HUES6 (cell line): ENCODE data around the gene ZFYVE27.
A peak's percentile ranks its signal among the peaks of the same experiment; 100 is the strongest.
"Not testable (repeated sequence)": the region's sequence is repeated elsewhere in the genome, so short reads cannot be mapped to it uniquely, and the experiment has no call there.

Source experiments
- H3K27ac ChIP-seq: 2 replicates; pipeline ENCODE4 v1.7.0; 2013; ENCODE audit warnings: low read depth, mild to moderate bottlenecking, low read length, inconsistent platforms
- H3K27me3 ChIP-seq: 2 replicates; pipeline ENCODE4 v1.6.1; 2013; ENCODE audit warnings: low read length; ENCODE audit not compliant: control insufficient read depth, insufficient read depth
- H3K36me3 ChIP-seq: 2 replicates; pipeline ENCODE4 v1.6.1; 2013; ENCODE audit warnings: low read length; ENCODE audit not compliant: control insufficient read depth, insufficient read depth
- H3K4me1 ChIP-seq: 2 replicates; pipeline ENCODE4 v1.6.1; 2013; ENCODE audit warnings: low read length; ENCODE audit not compliant: control insufficient read depth, insufficient read depth
- H3K4me3 ChIP-seq: 2 replicates; pipeline ENCODE4 v1.5.1; 2013; ENCODE audit warnings: low read depth, low read length
- H3K9ac ChIP-seq: one replicate; pipeline ENCODE4 v1.6.1; 2013; ENCODE audit warnings: mild to moderate bottlenecking, low read length
- H3K9me3 ChIP-seq: 2 replicates; pipeline ENCODE4 v1.6.1; 2013; ENCODE audit warnings: low read depth, low read length; ENCODE audit not compliant: control insufficient read depth, insufficient read depth

The ZFYVE27 gene

DNA sequence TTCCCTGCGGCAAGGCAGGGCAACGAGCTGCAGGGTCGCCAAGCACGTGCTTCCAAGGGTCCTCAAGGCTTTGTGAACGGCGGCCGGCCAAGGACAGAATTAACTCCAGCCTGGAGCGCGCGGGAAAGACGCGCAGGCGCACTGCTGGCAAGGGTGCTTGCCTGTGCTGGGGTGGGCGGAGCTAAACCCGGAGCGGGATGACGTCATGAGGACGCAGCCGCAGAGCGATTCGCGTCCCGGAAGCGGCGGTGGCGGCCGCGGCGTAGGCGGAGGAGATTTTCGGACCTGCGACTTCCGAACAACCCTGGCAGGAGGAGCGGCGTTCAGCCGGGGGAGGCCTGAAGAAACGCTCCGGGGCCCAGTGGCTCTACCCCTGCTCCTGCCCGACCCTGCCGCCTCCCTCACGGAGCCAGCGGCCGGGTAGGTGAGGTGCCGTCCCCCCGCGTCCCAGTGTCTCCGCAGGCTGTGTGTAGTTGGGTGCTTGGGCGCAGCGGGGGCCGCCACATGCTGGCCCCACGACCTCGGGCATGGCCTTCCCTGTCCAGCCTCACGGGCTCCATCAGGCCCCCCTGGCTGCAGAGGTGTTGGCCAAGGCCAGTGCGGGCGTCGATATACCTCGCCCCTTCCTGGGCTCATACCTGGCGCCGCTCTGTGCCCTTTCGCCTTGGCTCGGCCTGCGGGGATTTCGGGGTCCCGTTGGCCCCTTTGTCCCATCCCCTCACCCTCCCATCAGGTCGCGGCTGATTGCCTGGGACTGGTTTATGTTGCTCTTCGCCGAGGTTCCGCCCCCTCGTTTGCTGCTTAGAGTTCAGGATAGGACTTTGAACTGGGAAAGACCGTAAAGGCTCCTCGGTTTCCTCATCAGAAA lies at the start of gene ZFYVE27:
TSS of gene ZFYVE27 (plus strand) at position 227 of the 868 bp plus-strand sequence. CDS start 1,350 bp downstream, outside the sequence.
- peaks cover 20% of the 10 kb centered on the region for H3K36me3 ChIP-seq
- H3K27me3 ChIP-seq: peaks cover 23% of the 10 kb centered on the region
- 0 out of 2 replicates have a peak within 1 kb of the TSS, but pooled peaks have one; percentile 66 for H3K27ac ChIP-seq
- peaks cover 3% of the 10 kb centered on the region for H3K4me1 ChIP-seq
- H3K9me3 ChIP-seq: peaks cover 6% of the 10 kb centered on the region
- H3K9ac ChIP-seq: peak within 1 kb of the TSS; percentile 87
- H3K4me3 ChIP-seq: peak within 1 kb of the TSS; percentile 87

DNA sequence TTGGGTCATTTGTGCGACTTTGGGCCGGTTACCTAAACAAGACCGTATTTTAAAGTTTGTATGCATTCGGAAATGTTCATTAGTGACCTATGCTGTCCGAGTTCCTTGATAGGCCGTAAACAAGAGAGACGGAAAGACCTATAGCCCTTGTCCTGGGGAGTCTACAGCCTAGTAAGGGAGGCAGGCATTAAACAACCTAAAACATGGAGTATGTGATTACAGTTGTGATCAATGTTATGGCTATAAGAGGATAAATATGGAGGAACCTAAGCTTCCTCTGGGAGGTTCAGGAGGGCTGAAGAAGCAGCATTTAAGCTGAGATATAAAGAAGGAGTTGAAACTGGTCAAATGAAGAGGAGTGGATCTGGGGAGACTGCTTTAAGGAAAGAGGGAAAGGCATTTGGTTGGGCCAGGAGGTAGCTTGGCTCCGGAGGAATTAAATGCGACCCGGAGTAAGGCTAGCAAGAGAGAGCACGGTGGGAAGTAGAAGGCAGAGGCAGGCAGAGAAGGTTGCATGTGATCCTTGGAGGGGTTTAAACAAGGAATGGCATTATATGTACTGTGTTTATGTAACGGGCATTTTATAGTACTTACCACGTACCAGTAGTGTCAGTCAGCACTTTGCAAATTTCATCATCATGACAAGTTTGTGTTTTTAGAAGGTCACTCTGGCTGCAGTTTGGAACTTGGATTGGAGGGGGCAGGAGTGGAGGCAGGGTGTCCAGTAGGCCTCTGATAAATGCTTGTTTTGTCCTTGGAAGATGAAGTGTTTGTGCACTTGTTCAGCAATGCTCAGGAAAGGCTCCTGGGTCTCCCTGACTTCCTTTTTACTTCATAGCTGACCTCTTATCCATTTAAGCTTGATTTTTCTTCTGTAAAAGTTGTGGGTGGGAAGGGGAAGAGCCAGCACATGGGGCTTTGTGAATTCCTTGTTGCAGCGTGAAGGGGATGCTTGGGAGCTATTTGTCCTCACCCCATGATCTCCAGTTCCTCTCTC lies 48.8 kb upstream of the ZFYVE27 start:
- peak overlapping the region; percentile 70 for H3K9ac ChIP-seq
- peak overlapping the region; percentile 33 for H3K27ac ChIP-seq
- H3K4me3 ChIP-seq: peak overlapping the region; percentile 53
- H3K27me3 ChIP-seq: no peaks in the 10 kb centered on the region; the same call in 1 of the 2 replicates
- peaks cover 25% of the 10 kb centered on the region for H3K4me1 ChIP-seq
- H3K9me3 ChIP-seq: no peaks in the 10 kb centered on the region
- no peaks in the 10 kb centered on the region for H3K36me3 ChIP-seq

- Histone ChIP-seq H3K36me3 (no peaks in the 10 kb centered on the region), H3K9ac (no peak overlapping the region), H3K27me3 (no peaks in the 10 kb centered on the region; the same call in 1 of the 2 replicates), H3K27ac (no peak overlapping the region), H3K9me3 (no peaks in the 10 kb centered on the region), H3K4me1 (peaks cover 15% of the 10 kb centered on the region), H3K4me3 (no peak overlapping the region)
Measured at GRCh38 chr10:97689559-97690020, 47.3 kb upstream of the ZFYVE27 start.

DNA sequence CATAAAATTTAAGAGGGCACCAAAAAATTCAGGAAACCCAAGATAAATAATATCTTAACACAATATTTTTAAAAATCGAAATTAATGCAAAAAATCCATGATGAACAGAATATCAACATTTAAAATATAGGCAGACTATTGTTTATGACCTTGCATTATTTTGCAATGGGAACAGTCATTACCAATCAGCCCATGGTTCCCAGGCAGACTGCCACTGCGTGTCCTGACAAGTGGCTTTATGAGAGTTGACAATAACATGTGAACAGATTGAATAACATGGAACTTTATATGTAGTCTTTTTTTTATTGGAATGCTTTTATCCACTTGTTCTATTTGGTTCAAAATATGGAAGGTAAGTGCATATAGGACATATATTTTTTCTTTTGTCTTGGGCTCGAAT lies 46.8 kb upstream of the ZFYVE27 start:
- no peak overlapping the region for H3K4me3 ChIP-seq
- H3K4me1 ChIP-seq: peaks cover 15% of the 10 kb centered on the region
- no peak overlapping the region for H3K27ac ChIP-seq
- H3K9ac ChIP-seq: no peak overlapping the region
- no peaks in the 10 kb centered on the region for H3K36me3 ChIP-seq
- no peaks in the 10 kb centered on the region for H3K9me3 ChIP-seq
- H3K27me3 ChIP-seq: no peaks in the 10 kb centered on the region; the same call in 1 of the 2 replicates

DNA sequence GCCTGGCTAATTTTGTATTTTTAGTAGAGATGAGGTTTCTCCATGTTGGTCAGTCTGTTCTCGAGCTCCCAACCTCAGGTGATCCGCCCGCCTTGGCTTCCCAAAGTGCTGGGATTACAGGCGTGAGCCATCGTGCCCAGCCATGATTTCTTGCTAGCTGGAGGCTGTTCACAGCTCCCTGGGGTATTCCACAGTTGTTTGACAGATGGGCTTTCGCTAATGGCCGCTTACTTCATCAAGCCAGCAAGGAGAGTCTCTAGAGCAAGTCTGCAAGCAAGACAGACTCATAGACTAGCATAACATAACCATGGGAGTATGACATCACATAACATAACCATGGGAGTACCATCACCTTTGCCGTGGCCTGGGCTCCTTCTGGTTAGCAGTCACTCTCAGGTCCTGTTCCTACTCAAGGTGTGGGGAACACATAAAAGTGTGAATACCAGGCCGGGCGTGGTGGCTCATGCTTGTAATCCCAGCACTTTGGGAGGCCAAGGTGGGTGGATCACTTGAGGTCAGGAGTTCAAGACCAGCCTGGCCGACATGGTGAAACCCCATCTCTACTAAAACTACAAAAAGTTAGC lies 38.8 kb upstream of the ZFYVE27 start:
- H3K27ac ChIP-seq, H3K4me1 ChIP-seq, H3K36me3 ChIP-seq, H3K9me3 ChIP-seq, H3K4me3 ChIP-seq, H3K27me3 ChIP-seq, H3K9ac ChIP-seq: not testable (repeated sequence)

GRCh38 chr10:97701438-97702069 lies 35.4 kb upstream of the ZFYVE27 start:
- H3K4me3 ChIP-seq: no peak overlapping the region
- no peak overlapping the region for H3K27ac ChIP-seq
- peaks cover 3% of the 10 kb centered on the region; the same call in 1 of the 2 replicates for H3K9me3 ChIP-seq
- H3K27me3 ChIP-seq: no peaks in the 10 kb centered on the region
- H3K36me3 ChIP-seq: no peaks in the 10 kb centered on the region
- peaks cover 7% of the 10 kb centered on the region for H3K4me1 ChIP-seq
- no peak overlapping the region for H3K9ac ChIP-seq

DNA sequence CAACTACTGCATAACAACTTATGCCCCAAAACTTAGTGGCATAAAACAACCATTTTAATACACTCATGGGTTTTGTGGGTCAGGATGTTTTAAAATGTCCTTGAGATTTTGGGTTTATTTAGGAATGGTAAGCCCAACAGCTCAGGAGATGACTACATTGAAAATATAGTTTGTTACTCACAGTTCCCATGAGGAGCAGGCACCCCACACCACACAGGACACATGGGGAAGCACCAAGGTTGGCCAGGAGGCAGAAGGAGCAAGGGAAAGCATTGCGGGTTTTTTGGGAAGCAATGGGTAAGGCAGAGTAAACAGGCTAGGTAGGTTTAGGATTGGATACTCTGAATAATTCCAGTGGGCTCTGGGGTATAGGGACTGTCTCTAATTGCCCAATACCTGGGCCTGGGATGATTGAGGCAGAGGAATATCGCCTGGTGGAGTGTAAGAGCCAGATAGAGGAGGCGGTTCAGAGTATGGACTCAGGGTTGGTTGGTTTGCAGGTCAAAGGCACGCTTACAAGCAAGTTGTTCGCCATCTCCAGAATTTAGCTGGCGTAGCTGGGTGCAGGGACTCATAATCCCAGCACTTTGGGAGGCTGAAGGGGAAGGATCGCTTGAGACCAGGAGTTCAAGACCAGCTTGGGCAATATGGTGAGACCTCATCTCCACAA lies 33.4 kb upstream of the ZFYVE27 start:
- H3K9ac ChIP-seq: no peak overlapping the region
- peaks cover 7% of the 10 kb centered on the region for H3K4me1 ChIP-seq
- peaks cover 3% of the 10 kb centered on the region; the same call in 1 of the 2 replicates for H3K9me3 ChIP-seq
- H3K27me3 ChIP-seq: no peaks in the 10 kb centered on the region
- no peaks in the 10 kb centered on the region for H3K36me3 ChIP-seq
- H3K4me3 ChIP-seq: no peak overlapping the region
- no peak overlapping the region for H3K27ac ChIP-seq

GRCh38 chr10:97704341-97704740 lies 32.6 kb upstream of the ZFYVE27 start:
- Histone ChIP-seq H3K4me3 (no peak overlapping the region), H3K9ac (no peak overlapping the region), H3K27me3 (no peaks in the 10 kb centered on the region), H3K4me1 (peaks cover 11% of the 10 kb centered on the region), H3K9me3 (peaks cover 3% of the 10 kb centered on the region; the same call in 1 of the 2 replicates), H3K36me3 (no peaks in the 10 kb centered on the region), H3K27ac (no peak overlapping the region)

DNA sequence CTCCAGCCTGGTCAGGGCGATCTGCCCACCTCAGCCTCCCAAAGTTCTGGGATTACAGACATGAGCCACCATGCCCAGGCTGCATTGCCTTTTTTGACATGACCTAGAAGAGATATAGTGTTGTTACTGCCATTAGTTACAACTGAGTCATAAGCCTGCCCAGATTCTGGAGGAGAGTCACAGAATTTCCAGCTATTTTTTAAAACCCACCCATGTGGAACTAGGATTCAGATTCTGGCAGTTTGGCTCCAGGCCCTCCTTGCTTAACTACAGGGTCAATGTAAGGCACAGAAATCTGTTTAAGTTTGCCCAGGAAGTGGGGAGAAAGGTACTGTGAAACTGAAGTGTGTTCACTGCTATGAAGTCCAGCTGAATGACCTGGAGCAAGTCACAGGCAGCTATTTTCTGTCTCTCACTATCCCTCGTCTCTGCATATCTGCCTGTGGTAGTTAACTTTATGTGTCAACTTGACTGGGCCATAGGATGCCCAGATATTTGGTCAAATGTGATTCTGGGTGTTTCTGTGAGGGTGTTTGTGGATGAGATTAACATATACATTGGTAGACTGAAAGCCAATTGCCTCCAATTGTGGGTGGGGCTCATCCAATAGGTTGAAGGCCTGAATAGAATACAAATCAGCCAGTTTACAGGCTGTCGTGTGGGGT lies 31.8 kb upstream of the ZFYVE27 start:
- Histone ChIP-seq H3K27ac (no peak overlapping the region), H3K4me3 (no peak overlapping the region), H3K36me3 (no peaks in the 10 kb centered on the region), H3K9me3 (peaks cover 3% of the 10 kb centered on the region; the same call in 1 of the 2 replicates), H3K9ac (no peak overlapping the region), H3K27me3 (no peaks in the 10 kb centered on the region), H3K4me1 (peaks cover 12% of the 10 kb centered on the region)
